Measurements from ENCODE around the gene CDH24.

DNA sequence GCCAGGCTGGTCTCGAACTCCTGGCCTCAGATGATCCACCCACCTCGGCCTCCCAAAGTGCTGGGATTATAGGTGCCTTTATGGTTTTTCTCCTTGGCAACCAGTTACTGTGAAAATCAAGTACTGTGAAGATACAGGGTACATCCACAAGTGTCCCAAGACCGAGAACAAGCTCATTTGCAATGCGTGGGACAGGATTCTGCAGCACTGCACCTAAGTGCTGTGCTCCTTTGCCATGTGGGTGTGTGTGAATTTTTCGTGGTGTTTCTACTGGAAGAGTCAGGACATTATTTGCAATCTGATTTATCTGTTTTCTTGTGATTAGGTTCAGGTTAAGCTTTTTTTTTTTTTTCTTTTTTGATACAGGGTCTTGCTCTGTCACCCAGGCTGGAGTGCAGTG is 40.2 kb downstream of the CDH24 start:
- TF ChIP-seq EZH2phosphoT487 (IDR thresholded peaks at IDR 0.05; ENCODE audit: insufficient read depth, low read depth) (no peak), EZH2 (IDR thresholded peaks at IDR 0.05; ENCODE audit: insufficient read depth, poor library complexity, severe bottlenecking) (no peak)

Measured in GM23248 (cell line).